Jurkat, Clone E6-1 (cell line): ENCODE results near the gene FAM124A.
"Not testable (repeated sequence)": the region's sequence is repeated elsewhere in the genome, so short reads cannot be mapped to it uniquely, and the experiment has no call there.

ENCODE experiments used
- DNase-seq: peaks from one replicate; pipeline ENCODE4 v3.0.0-alpha.2; 2011; ENCODE audit warnings: low read depth, low spot score
- H3K4me3 ChIP-seq: 2 replicates; pipeline ENCODE4 v1.5.1; 2011; ENCODE audit warnings: mild to moderate bottlenecking, low read length, control low read depth, moderate library complexity

Gene FAM124A

DNA sequence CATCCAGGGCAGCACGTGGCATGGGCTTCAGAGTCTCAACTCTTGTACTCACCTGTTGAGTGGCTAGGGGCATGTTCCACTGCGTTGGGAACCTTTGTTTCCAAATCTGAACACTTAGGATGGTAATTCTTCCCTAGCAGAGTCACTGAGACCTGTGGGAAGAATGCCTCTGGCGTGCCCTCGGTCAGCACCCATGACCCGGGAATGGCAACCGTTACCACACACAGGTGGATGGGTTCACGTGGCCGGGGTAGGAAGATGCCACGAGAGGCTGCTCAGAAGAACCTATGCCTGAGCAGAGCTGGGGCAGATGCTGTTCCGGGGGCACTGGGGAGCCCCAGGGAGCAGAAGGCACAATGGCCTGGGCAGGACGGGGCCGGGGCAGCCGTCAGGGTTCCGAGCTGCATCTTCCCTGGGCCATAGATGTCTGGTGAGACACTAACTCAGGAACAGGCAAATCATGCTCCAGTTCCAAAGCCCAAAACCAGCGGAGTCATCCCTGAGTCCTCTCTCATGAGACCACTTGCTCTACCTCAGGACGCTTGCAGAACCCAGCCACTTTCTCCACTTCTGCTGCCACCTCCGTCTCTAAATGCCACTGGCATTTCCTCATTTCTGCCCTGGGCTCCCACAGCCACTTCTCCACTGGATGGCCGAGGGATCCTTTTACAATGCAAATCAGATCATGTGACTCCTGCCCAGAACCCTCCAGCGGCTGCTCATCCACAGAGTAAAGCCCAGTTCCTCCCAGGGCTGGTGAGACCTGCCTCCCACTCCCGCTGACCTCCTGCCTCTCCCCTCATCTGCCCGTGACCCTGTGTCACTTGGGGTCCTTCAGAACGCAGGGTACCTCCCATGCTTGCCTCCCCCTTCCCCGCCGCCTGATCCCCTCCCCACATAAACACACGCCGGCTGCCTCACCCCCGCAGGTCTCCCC lies 36.7 kb downstream of the FAM124A start:
- H3K4me3 ChIP-seq, result no peak overlapping the region
- no peak for DNase-seq

DNA sequence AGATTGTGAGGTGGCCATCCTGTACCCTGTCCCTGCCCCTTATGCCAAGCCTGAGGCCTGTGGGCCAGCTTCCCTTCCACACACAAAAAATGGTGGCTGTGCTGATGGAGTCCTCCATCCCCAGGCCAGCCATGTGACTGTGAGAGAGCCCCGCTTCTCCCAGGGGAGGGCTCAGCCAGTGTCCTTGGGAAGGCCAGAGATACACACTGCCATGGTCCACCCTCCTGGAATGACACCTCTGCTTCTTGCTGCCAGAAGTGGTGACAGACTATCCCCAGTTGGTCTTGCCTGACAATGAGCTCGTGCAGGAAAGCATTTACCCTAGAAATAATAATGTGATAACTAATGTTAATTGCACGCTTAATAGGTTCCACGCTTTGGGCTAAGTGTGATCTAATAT lies 38.0 kb downstream of the FAM124A start:
- no peak for DNase-seq
- H3K4me3 ChIP-seq, result no peak overlapping the region

DNA sequence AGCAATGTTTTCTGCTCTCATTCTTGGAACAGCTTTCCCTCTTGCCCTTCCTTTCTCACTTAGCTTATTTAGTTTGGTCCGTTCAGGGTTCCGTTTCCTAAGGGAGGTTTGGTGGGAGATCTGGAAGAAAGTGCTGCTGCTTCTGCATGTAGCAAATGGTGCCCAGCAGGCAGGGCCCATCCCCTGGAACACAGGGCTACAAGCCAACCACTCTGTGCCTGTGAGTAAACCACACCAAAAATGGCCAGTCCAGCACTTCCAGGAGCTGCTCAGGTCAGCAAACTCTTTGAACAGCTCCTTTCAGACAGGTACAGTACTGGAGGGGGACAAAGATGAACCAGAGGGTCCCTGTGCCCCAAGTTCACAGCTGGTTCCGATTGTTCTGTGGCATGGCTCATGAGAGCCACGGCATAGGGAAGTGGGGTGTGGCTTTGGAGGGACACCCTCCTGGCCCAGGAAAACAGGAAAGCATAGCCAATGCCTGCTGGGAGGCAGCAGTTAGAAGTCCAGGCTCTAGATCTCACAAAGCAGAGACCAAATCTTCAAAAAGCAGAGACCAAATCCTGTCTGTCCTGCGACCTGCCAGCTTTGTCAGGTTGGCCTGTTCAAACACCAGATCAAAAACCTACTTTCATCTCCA lies 39.5 kb downstream of the FAM124A start:
- no peak overlapping the region for H3K4me3 ChIP-seq
- no peak for DNase-seq

GRCh38 chr13:51262501-51263211 lies 40.5 kb downstream of the FAM124A start:
- no peak for DNase-seq
- no peak overlapping the region for H3K4me3 ChIP-seq

GRCh38 chr13:51266642-51267041 lies 44.4 kb downstream of the FAM124A start:
- no peak for DNase-seq
- no peak overlapping the region for H3K4me3 ChIP-seq

DNA sequence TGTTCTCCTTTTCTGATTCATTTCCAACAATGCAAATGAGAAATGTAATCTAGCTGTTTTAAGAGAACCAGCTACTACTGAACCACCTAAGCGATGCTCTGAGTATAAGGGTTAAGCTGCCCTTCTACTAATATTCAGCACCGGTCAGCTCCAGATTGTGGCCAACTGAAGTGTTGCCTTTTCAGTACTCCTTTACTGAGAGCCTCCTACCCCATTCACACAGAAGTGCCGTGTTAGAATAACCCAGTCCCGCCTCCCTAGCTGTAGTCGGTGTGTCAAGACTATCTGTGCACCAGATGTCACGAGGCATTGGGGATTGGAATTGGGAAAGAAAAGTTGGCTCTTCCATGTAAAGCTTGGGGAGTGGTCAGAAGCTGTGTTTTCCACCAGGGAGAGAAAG lies 45.4 kb downstream of the FAM124A start:
- DNase-seq, result no peak
- H3K4me3 ChIP-seq, result no peak overlapping the region

DNA sequence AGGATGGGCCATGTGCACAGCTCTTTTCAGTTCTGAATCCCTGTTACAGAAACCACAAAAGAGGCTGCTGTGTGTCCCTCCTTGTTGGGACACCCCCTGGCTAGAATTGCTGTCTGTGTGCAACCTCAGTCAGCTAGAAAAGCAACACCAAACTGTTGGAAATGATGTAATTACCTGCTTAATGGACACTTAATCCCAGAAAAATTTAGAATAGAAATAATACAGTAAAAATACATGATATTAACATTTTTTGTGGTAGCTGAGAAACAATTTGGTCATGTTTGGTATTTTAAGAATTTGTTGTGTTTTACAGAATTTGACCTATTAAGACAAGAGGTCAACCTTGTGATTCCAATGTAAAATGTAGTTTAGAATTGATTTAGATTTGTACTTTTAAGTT lies 46.8 kb downstream of the FAM124A start:
- no peak overlapping the region for H3K4me3 ChIP-seq
- no peak for DNase-seq

DNA sequence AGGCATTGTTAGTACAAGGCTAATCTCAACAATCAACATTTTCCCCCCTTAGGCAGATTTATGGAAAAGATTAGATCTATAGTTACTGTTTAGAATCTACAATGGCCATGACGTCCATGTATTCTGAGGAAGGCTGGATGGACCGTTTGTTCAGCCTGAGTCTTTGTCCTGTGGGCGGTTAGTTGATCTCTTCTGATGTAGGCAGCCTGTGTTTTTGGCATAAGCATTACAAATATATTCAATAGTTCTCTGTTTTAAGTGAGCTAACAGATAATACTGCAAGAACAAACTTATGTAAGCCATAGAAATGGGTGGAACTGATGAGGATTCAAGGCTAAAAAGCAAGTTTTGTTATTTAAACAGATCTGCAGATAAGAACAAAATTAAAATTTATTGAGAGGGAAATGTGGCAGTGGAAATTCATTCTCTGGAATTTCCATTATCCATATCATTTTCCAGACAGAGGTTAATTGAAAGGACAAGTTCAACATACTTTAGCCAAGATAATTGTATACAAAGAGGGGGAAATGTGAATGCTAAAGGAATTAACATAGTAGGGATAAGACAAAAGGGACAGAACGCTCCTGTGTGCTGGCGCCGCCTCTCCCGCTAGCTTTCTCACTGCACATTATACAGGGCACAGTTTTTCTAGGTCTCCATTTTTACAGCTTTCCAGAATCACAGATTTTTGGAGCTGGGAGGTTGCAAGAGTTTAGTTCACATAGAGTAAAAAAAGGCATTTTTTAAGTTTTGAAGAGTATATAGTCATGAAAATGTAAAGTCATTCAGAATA lies 48.6 kb downstream of the FAM124A start:
- no peak for DNase-seq

GRCh38 chr13:51271528-51272085 lies 49.4 kb downstream of the FAM124A start:
- DNase-seq, result no peak
- no peak overlapping the region for H3K4me3 ChIP-seq

More for the DNA sequence above, 48.6 kb downstream of the FAM124A start:
- H3K4me3 ChIP-seq, result no peak overlapping the region

DNA sequence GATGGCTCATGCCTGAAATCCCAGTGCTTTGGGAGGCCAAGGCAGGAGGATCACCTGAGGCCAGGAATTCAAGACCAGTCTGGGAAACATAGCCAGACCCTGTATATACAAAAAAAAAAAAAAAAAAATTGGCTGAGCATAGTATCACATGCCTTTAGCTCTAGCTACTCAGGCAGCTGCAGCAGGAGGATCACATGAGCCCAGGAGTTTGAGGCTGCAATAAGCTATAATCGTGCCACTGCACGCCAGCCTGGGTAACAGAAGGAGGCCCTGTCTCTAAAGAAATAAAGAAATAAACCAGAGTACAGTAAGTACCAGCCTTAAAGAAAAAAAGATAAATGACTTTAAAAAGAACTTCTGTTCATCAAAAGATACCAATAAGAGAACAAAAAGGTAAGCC lies 52.9 kb downstream of the FAM124A start:
- no peak for DNase-seq
- H3K4me3 ChIP-seq, result no peak overlapping the region

DNA sequence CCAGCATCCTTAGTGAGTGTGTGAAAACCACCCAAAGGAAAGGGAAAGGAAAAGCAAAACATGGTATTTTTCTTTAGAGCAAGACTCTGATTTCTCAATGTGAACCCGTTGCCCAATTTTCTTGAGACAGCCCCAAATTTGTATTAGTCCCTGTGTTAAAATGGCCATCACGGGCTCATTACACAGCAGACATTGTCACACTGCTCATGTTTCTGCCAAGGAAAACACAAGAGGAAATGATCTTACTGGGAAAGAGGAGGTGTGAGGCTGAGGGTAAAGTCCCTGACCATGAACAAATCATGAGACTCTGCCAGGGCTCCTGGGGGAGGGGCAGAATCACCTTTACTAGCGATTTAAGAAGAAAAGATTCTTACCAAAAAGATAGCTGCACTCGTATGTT lies 54.4 kb downstream of the FAM124A start:
- DNase-seq, result no peak
- H3K4me3 ChIP-seq, result no peak overlapping the region

DNA sequence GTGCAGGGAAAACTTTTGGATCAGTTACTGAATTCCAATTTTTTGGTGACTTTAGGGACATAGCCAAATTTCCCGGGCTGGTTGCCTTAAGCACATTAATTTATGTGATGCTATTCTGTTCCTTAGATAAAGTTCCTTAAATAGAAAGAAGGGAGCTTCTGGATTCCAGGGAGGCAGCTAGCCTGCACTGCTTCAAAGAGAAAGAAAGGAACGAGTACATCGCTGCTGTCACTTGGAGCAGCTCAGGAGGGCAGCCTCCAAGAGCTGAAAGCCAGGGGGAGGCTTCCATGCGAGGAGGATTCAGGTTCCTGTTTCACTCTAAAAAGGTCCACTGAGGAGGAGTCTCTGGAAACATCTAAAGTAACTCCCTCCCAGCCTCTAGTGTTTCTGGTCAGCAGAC lies 55.7 kb downstream of the FAM124A start:
- no peak overlapping the region for H3K4me3 ChIP-seq
- DNase-seq, result no peak

GRCh38 chr13:51278426-51279130 lies 56.4 kb downstream of the FAM124A start:
- no peak for DNase-seq
- H3K4me3 ChIP-seq, result no peak overlapping the region

GRCh38 chr13:51280379-51280940 lies 58.3 kb downstream of the FAM124A start:
- no peak overlapping the region for H3K4me3 ChIP-seq
- no peak for DNase-seq

- no peak for DNase-seq
- H3K4me3 ChIP-seq, result no peak overlapping the region
Observed at GRCh38 chr13:51282322-51282721, 60.1 kb downstream of the FAM124A start.

- H3K4me3 ChIP-seq, DNase-seq: not testable (repeated sequence)
Observed at GRCh38 chr13:51282923-51283322, 60.7 kb downstream of the FAM124A start.

GRCh38 chr13:51283371-51283770 lies 61.2 kb downstream of the FAM124A start:
- H3K4me3 ChIP-seq, result no peak overlapping the region

DNA sequence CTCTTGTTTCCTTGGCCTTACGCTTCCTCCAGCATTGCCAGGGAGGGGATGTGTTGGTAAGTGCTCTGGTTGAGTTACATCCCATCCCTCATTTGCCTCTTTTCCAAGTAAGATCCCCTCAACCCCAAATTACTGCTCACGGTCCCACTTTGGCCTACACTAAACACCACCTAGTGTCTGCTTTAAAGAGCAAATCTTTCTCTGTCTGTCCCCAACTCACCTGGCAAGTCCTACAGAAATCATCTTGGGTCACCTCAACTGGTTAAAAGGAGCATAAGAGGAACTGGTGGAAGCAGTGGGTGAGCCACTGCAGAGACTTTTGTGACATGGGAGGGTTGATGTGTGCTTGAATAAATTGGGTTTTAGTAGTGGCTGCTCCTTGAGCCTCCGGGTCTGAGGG lies 62.1 kb downstream of the FAM124A start:
- H3K4me3 ChIP-seq, result no peak overlapping the region
- no peak for DNase-seq

More at GRCh38 chr13:51283371-51283770, 61.2 kb downstream of the FAM124A start:
- no peak for DNase-seq
